MCF 10A (cell line): ENCODE results near the gene IRF6. TPM values are rescaled to one million over a fixed set of nuclear protein-coding genes. Genes with fewer than 3 reads are reported as not detected.

Experiments
- Bru-seq: library from RNA; stranded (reverse); fragments of 400-500 nt; gene quantifications from one replicate; lab custom pipeline; 2021; lab: Mats Ljungman, UMichigan
- BruChase-seq, 2 experiments: library from RNA; stranded (reverse); fragments of 400-500 nt; gene quantifications; one replicate each; lab custom pipeline; 2021; lab: Mats Ljungman, UMichigan
- BruUV-seq: library from RNA; stranded (reverse); fragments of 400-500 nt; replicated peaks from 2 replicates; lab custom pipeline; 2021; lab: Mats Ljungman, UMichigan
- CTCF ChIA-PET: fragments of 300-600 bp; sonication (Branson Sonifier 250); formaldehyde crosslinking; extraction: SDS; loops from one replicate; lab custom pipeline; 2021; ENCODE audit warnings: antibody characterized with exemption, inconsistent platforms; lab: Yijun Ruan, JAX
- POLR2A ChIA-PET: fragments of 300-600, 350-650 bp; sonication (Branson Sonifier 250); formaldehyde crosslinking; extraction: SDS; loops from one replicate; lab custom pipeline; 2020; ENCODE audit warnings: antibody characterized with exemption, inconsistent platforms; lab: Yijun Ruan, JAX
- DNase-seq: peaks from one replicate; pipeline ENCODE4 v3.0.0-alpha.2; 2018; ENCODE audit not compliant: unreplicated experiment
- H3K27ac Mint-ChIP-seq: one replicate; pipeline ENCODE4 v1.8.0; 2022; ENCODE audit warnings: mild to moderate bottlenecking, low read depth, mixed read lengths; ENCODE audit not compliant: unreplicated experiment
- H3K27me3 Mint-ChIP-seq: one replicate; pipeline ENCODE4 v1.8.0; 2022; ENCODE audit warnings: mixed read lengths; ENCODE audit not compliant: insufficient read depth, unreplicated experiment
- H3K36me3 Mint-ChIP-seq: one replicate; pipeline ENCODE4 v1.8.0; 2022; ENCODE audit warnings: mild to moderate bottlenecking, moderate library complexity, mixed read lengths; ENCODE audit not compliant: insufficient read depth, unreplicated experiment
- H3K4me1 Mint-ChIP-seq: one replicate; pipeline ENCODE4 v1.8.0; 2022; ENCODE audit warnings: mixed read lengths; ENCODE audit not compliant: insufficient read depth, unreplicated experiment
- H3K4me3 Mint-ChIP-seq: one replicate; pipeline ENCODE4 v1.8.0; 2022; ENCODE audit warnings: mild to moderate bottlenecking, moderate library complexity, mixed read lengths; ENCODE audit not compliant: unreplicated experiment
- H3K9me3 Mint-ChIP-seq: one replicate; pipeline ENCODE4 v1.8.0; 2022; ENCODE audit warnings: mixed read lengths; ENCODE audit not compliant: unreplicated experiment
- CTCF ChIP-seq: fragments of 200-600 bp; IDR thresholded peaks from one replicate; pipeline ENCODE4 v1.8.0; 2022; ENCODE audit warnings: antibody characterized with exemption, mild to moderate bottlenecking; ENCODE audit not compliant: unreplicated experiment
- intact Hi-C: fragments of 100-400 bp; cut with micrococcal nuclease; formaldehyde crosslinking; loops from 2 replicates; pipeline ENCODE4 v1.14.1; 2022
- long read RNA-seq: library from polyadenylated mRNA; stranded (forward); transcript quantifications from one replicate; pipeline ENCODE4 v2.0.0, GENCODE V29; 2022
- total RNA-seq: library from RNA; stranded (reverse); gene quantifications from 2 replicates; pipeline ENCODE4 v1.2.3, GENCODE V29; 2022

The IRF6 gene
- total RNA-seq (87.8 and 106 TPM in 2 replicates), Bru-seq, nascent RNA (percentile 93 among the genes with signal in this experiment), BruChase-seq, experiment 1, labeled RNA remaining after a 6-hour chase (percentile 96 among the genes with signal in this experiment), BruChase-seq, experiment 2, labeled RNA remaining after a 2-hour chase (percentile 95 among the genes with signal in this experiment)
- long read RNA-seq, full-length matches to known transcripts: 119 of 149 reads
- long read RNA-seq, partial matches to known transcripts: 8 of 149 reads
- long read RNA-seq, other reads (novel, unspliced or antisense): 22 of 149 reads

- peak within 1 kb of the TSS; percentile 90 for H3K4me3 Mint-ChIP-seq
- intact Hi-C loops: no loop called here
- TF ChIP-seq CTCF: no peak
- peaks cover 12% of the 10 kb centered on the region for H3K36me3 Mint-ChIP-seq
- DNase-seq: peak; percentile 99
- H3K9me3 Mint-ChIP-seq: no peaks in the 10 kb centered on the region
- H3K27ac Mint-ChIP-seq: peak within 1 kb of the TSS; percentile 92
- POLR2A ChIA-PET: interaction anchor here (0.6 to 16.5 kb wide), 36 partner anchors 10 to 1833 kb away, joined by 3 to 1382 read pairs (median 6); partner anchors contain the start of genes C1orf74, LAMB3 and UTP25
- BruUV-seq: TSS peak; percentile 88
- H3K27me3 Mint-ChIP-seq: no peaks in the 10 kb centered on the region
- CTCF ChIA-PET: interaction anchor here (0.6 to 28.3 kb wide), 15 partner anchors 11 to 1928 kb away, joined by 3 to 1144 read pairs (median 7); partner anchors contain the start of genes LAMB3 and UTP25
- peaks cover 74% of the 10 kb centered on the region for H3K4me1 Mint-ChIP-seq
Measured at GRCh38 chr1:209805875-209806760, at the start of gene IRF6. IRF6 (minus strand) TSS chr1:209806142; CDS start chr1:209801413, 4,729 bp downstream.

GRCh38 chr1:209855623-209856022 lies 49.7 kb upstream of the IRF6 start:
- Mint-ChIP-seq H3K36me3 (peaks cover 58% of the 10 kb centered on the region), H3K27ac (no peak overlapping the region), H3K27me3 (no peaks in the 10 kb centered on the region), H3K4me3 (no peak overlapping the region), H3K9me3 (no peaks in the 10 kb centered on the region), H3K4me1 (peaks cover 1% of the 10 kb centered on the region)
- no peak for TF ChIP-seq CTCF
- no TSS peak for BruUV-seq
- DNase-seq: no peak
- intact Hi-C loops: no loop called here
- CTCF ChIA-PET: interaction anchor here (0.6 to 20.0 kb wide), 10 partner anchors 8 to 841 kb away, joined by 3 to 814 read pairs (median 6); partner anchors contain the start of gene UTP25
- POLR2A ChIA-PET: interaction anchor here (1.1 to 3.7 kb wide), 10 partner anchors 11 to 134 kb away, joined by 4 to 28 read pairs (median 5); partner anchors contain the start of genes C1orf74 and IRF6

- BruUV-seq: no TSS peak
- intact Hi-C loops: no loop called here
Measured at GRCh38 chr1:209855006-209855405, 49.1 kb upstream of the IRF6 start.

More at GRCh38 chr1:209855006-209855405, 49.1 kb upstream of the IRF6 start:
- no peaks in the 10 kb centered on the region for H3K27me3 Mint-ChIP-seq
- H3K4me3 Mint-ChIP-seq: no peak overlapping the region
- DNase-seq: no peak
- H3K4me1 Mint-ChIP-seq: peaks cover 7% of the 10 kb centered on the region
- TF ChIP-seq CTCF: no peak
- peaks cover 63% of the 10 kb centered on the region for H3K36me3 Mint-ChIP-seq
- CTCF ChIA-PET: interaction anchor here (0.6 to 20.0 kb wide), 16 partner anchors 10 to 456 kb away, joined by 3 to 814 read pairs (median 4); partner anchors contain the start of gene UTP25
- no peak overlapping the region for H3K27ac Mint-ChIP-seq
- POLR2A ChIA-PET: interaction anchor here (0.6 to 3.7 kb wide), 12 partner anchors 10 to 135 kb away, joined by 3 to 28 read pairs (median 5); partner anchors contain the start of gene IRF6
- no peaks in the 10 kb centered on the region for H3K9me3 Mint-ChIP-seq
